Renal cortical epithelial cell (primary cell): Measurements from ENCODE around the gene CDKL5. TPM values are rescaled to one million over a fixed set of nuclear protein-coding genes. Genes with fewer than 3 reads are reported as not detected.

Experiments used
- DNase-seq: peaks from one replicate; pipeline ENCODE4 v3.0.0-alpha.2; 2011; ENCODE audit warnings: low read depth
- total RNA-seq: library from RNA; depleted of rRNA; stranded (reverse); fragments of >200 nt; gene quantifications from 2 replicates; pipeline ENCODE4 v1.2.3, GENCODE V29; 2014

The CDKL5 gene
- total RNA-seq, 1 donor from 2014 or later, result 9.3 TPM

DNA sequence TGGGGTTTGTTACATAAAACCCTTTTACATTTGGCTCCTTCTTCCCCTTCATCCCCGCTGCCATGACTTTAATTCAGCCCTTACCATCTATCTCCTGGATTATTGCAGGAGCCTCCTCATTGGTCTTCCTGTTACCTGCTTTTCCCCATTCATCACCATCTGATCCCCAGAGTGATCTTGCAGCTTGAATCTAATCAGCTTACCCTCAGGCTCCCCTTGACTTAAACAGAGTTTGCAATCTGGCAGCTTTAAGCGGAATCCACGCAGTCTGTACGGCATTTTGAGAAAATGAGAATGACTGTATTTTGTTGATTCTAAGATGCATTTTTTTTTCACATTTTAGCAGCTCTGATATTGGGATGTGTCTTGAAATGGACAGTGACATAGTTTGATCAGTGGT, 267.1 kb downstream of the CDKL5 start:
- no peak for DNase-seq

GRCh38 chrX:18696653-18697052, 271.2 kb downstream of the CDKL5 start:
- DNase-seq, result no peak

DNA sequence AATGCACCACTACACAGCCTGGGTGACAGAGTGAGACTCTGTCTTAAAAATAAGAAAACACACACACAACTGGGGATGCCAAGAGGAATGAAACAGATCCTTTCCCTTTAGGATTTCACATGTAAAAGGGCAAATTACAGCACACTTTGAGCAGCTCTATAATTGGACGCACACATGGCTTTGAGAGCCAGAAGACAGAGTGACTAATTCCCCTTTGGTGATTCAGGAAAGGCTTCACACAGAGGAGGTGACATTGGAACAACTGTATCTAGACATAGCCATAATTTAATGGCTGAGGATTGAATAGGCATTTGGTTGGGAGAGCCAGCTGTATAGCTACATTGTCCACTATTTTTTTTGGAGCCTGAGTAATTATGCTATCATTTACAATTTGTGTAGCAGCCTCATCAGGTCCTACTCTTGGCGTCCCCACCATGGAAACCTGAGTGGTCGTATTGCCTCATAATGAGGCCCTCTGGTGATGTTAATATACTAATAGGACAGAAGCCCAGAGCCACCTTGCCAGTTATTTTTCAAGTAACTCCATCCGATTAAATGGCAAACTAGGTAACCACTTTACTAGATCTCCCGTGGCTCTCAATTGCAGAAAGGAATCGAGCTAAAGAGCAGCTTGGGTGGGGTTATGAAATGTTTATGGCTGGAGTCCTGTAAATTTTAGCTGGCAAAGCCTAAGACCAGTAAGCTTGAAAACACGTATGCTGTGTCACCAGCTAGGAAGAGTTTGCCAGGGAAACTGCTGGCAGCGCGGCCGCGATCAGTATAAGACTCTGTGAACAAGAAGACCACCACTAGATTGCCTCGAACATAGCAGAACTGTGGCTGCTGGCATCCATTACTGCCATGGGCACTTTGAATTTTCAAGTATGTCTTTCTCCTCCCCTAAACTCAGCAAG, 273.6 kb downstream of the CDKL5 start:
- no peak for DNase-seq

DNA sequence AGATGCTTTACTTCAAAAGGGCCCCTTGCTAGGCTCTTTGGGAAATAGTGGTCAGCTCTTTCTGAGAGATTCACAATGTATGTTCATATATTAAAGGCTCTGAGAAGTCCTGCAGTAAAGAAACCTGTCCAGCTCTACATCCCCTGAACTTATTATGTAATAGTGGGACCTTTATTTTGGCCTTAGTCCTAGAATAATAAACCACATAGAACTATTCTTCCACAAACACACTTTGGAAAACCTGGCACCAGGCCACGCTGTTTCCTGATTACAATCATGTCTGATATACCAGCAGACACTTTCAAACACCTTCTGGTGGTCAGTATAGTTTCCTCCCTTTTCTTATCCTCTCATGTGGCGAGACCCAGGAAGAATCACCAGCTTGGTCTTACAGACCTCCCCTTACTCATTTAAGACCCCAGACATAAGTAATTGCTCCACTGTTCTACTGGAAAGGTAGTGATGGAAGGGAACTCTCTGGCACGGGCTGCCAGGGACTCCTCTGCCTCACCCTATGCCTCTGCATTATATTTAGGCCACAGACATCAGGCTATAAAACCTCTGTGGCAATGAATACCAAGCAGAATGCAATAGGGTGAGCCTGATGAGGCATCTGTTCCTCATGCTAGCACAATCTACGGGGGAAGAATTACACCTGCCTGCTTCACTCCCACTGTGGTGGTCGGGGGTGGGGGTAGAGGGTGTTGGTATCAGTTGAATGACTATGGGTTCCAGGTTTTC, 276.4 kb downstream of the CDKL5 start:
- peak; percentile 65 for DNase-seq

GRCh38 chrX:18702362-18703195, 277.2 kb downstream of the CDKL5 start:
- DNase-seq, result peak; percentile 22

Other genes starting within 250 kb of the CDKL5 start
- gene BEND2, start 204.7 kb upstream of the CDKL5 start, total RNA-seq, result not detected in 2 replicates
- 0.52 and 0.55 TPM in 2 replicates for gene SCML2, start 70.9 kb upstream of the CDKL5 start, total RNA-seq
- 0.05 and 0.17 TPM in 2 replicates for gene RS1, start 246.5 kb downstream of the CDKL5 start, total RNA-seq